K562 (cell line): ENCODE measurements around the gene ZNF506.

ENCODE experiments used
- CTCF ChIP-seq, 3 experiments: IDR thresholded peaks in 2 of 3; conservative IDR thresholded peaks in 1 of 3; 2 replicates each; pipeline ENCODE4 v1.5.1; 2011 to 2012; ENCODE audit warnings: low read length in 3 of 3, mild to moderate bottlenecking in 3 of 3, control low read depth in 2 of 3, improper control_type of control experiment in 1 of 3, inconsistent platforms in 1 of 3, low read depth in 1 of 3, mixed read lengths in 1 of 3, moderate library complexity in 1 of 3; ENCODE audit not compliant: insufficient read depth in 2 of 3
- CUX1 ChIP-seq: fragments of 200-800 bp; sonication (Bioruptor generic); IDR thresholded peaks from 2 replicates; pipeline ENCODE4 v1.6.1; 2016; ENCODE audit warnings: missing genetic modification characterization, missing compliant biosample characterization
- FOXP4 ChIP-seq: sonication (generic); formaldehyde crosslinking; IDR thresholded peaks from 2 replicates; pipeline ENCODE4 v1.8.0; 2022; ENCODE audit warnings: mild to moderate bottlenecking, missing genetic modification reagents, borderline replicate concordance
- GTF2F1 ChIP-seq: IDR thresholded peaks from 2 replicates; pipeline ENCODE4 v1.6.1; 2011; ENCODE audit warnings: low read depth, low read length, improper control_type of control experiment
- JUN ChIP-seq, 2 experiments: sonication (generic) in 1 of 2; formaldehyde crosslinking in 1 of 2; IDR thresholded peaks; 2 replicates each; pipeline versions ENCODE4 v1.6.1 to v1.8.0; 2012 to 2022; ENCODE audit warnings: borderline replicate concordance in 2 of 2, mild to moderate bottlenecking in 2 of 2, improper control_type of control experiment in 1 of 2, low read depth in 1 of 2, low read length in 1 of 2, missing genetic modification reagents in 1 of 2
- NFE2L1 ChIP-seq: fragments of 450-650 bp; IDR thresholded peaks from 2 replicates; pipeline ENCODE4 v1.6.1; 2016; ENCODE audit warnings: missing genetic modification characterization, low read depth, mild to moderate bottlenecking, missing compliant biosample characterization, moderate library complexity, borderline replicate concordance
- NR3C1 ChIP-seq: sonication (generic); formaldehyde crosslinking; IDR thresholded peaks from 2 replicates; pipeline ENCODE4 v1.8.1; 2022; ENCODE audit warnings: missing genetic modification reagents
- POLR2A ChIP-seq: fragments of 450-650 bp; conservative IDR thresholded peaks from 2 replicates; pipeline ENCODE4 v1.6.1; 2016
- TAF1 ChIP-seq: IDR thresholded peaks from 2 replicates; pipeline ENCODE4 v1.6.1; 2011; ENCODE audit warnings: mild to moderate bottlenecking, low read length, moderate library complexity; ENCODE audit not compliant: insufficient read depth, control insufficient read depth, severe bottlenecking; ENCODE audit errors: extremely low read depth
- TCFL5 ChIP-seq: fragments of 250-450 bp; sonication (Bioruptor Pico); conservative IDR thresholded peaks from 2 replicates; pipeline ENCODE4 v1.6.1; 2021; ENCODE audit warnings: mild to moderate bottlenecking, moderate library complexity, matching md5 sums
- ZEB2 ChIP-seq: fragments of 450-650 bp; IDR thresholded peaks from 2 replicates; pipeline ENCODE4 v1.6.1; 2016
- ZNF592 ChIP-seq: fragments of 450-650 bp; IDR thresholded peaks from 2 replicates; pipeline ENCODE4 v1.6.1; 2017; ENCODE audit warnings: antibody characterized with exemption, mild to moderate bottlenecking
- ZNF717 ChIP-seq: fragments of 250-450 bp; sonication (Bioruptor Pico); IDR thresholded peaks from 2 replicates; pipeline ENCODE4 v1.5.0; 2021

- TF ChIP-seq NR3C1 (CRISPR knock-in tag) (no peak), ZNF592 (no peak), TCFL5 (CRISPR knock-in tag) (no peak), CUX1 (CRISPR knock-in tag) (no peak), CTCF (IDR thresholded peaks at IDR 0.05 in 2 of 3, conservative IDR thresholded peaks at IDR 0.05 in 1 of 3; ENCODE audit: insufficient read depth in 2 of 3, low read depth in 1 of 3, low read length in 3 of 3) (no peak), ZNF717 (CRISPR knock-in tag) (no peak), ZEB2 (no peak), GTF2F1 (no peak), JUN (IDR thresholded peaks at IDR 0.05; ENCODE audit: borderline replicate concordance, low read depth, low read length) (no peak), JUN (CRISPR knock-in tag; IDR thresholded peaks at IDR 0.05; ENCODE audit: borderline replicate concordance) (no peak), TAF1 (no peak), NFE2L1 (tag) (no peak), FOXP4 (CRISPR knock-in tag) (no peak), POLR2A (no peak)
Measured at GRCh38 chr19:19849056-19849455, 27.5 kb upstream of the ZNF506 start.
